Stomach (tissue), 4 donors: Measurements from ENCODE around the gene PRICKLE1.

Experiments used
- CTCF ChIP-seq, 7 experiments: fragments of 450-650 bp in 4 of 7; fragments of 200-600 bp in 3 of 7; sonication (generic) in 3 of 7; IDR thresholded peaks; one replicate each; pipeline ENCODE4 v1.5.1; 2016 to 2019; ENCODE audit warnings: antibody characterized with exemption in 7 of 7, control low read depth in 2 of 7, mild to moderate bottlenecking in 1 of 7
- POLR2A ChIP-seq, 4 donors: fragments of 450-650 bp; IDR thresholded peaks; one replicate each; pipeline ENCODE4 v1.6.1; 2016; ENCODE audit warnings: antibody characterized with exemption in 4 of 4, control low read depth in 2 of 4, mild to moderate bottlenecking in 1 of 4, moderate library complexity in 1 of 4

- no peak for TF ChIP-seq CTCF (IDR thresholded peaks at IDR 0.05)
- TF ChIP-seq POLR2A (IDR thresholded peaks at IDR 0.05): no peak
Observed at GRCh38 chr12:42462486-42462885, 127.1 kb downstream of the PRICKLE1 start.
